ENCODE results near the gene C1QTNF6. TPM values are rescaled to one million over a fixed set of nuclear protein-coding genes. Genes with fewer than 3 reads are reported as not detected.

Gene C1QTNF6
- polyA plus RNA-seq, 1 donor from 2014 or later, result 5.3 TPM

DNA sequence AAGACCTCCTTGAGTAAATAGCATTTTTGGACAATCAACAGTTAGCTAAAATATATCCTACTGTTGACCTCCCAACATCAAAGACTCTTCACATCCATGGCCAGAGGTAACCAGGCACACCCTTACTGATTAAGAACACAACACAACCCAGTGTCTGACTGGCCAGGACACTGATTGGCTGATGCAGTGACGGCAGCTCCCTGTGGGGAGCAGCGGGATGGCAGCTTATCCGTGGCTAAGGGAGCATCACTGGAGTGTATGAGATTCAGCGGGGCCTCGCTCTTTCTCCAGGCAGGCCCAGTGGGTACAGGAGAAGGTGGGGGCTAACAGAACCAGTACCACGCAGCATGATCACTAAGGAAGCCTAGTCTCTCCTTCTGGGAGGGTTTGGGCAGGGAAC is 28.0 kb downstream of the C1QTNF6 start:
- H3K27ac ChIP-seq (ENCODE audit: low read length), result no peak overlapping the region
- no peaks in the 10 kb centered on the region for H3F3A ChIP-seq (ENCODE audit: insufficient read depth, low read length, poor library complexity, severe bottlenecking)
- H3K9me3 ChIP-seq (ENCODE audit: low read length), result no peaks in the 10 kb centered on the region
- H3K4me2 ChIP-seq (ENCODE audit: low read length), result no peak overlapping the region
- H3K27me3 ChIP-seq (ENCODE audit: insufficient read depth, low read depth, low read length), result no peaks in the 10 kb centered on the region
- no peaks in the 10 kb centered on the region for H3K79me2 ChIP-seq (replicated peaks; ENCODE audit: insufficient read depth, low read length)
- H3K9me2 ChIP-seq (ENCODE audit: insufficient read depth, low read length), result no peaks in the 10 kb centered on the region
- H3K4me3 ChIP-seq (ENCODE audit: low read length), result no peak overlapping the region
- no peak overlapping the region for H3K9ac ChIP-seq (ENCODE audit: low read length)
- TF ChIP-seq EZH2 (IDR thresholded peaks at IDR 0.05; ENCODE audit: borderline replicate concordance, insufficient read depth, low read length, poor library complexity, severe bottlenecking) (no peak), EP300 (conservative IDR thresholded peaks at IDR 0.05; ENCODE audit: poor library complexity, severe bottlenecking) (no peak), POLR2AphosphoS5 (IDR thresholded peaks at IDR 0.05) (no peak), TAF1 (IDR thresholded peaks at IDR 0.05; ENCODE audit: low read depth) (no peak), RAD21 (conservative IDR thresholded peaks at IDR 0.05) (no peak), SMC3 (conservative IDR thresholded peaks at IDR 0.05; ENCODE audit: poor library complexity) (no peak), MXI1 (conservative IDR thresholded peaks at IDR 0.05; ENCODE audit: poor library complexity, severe bottlenecking) (no peak)
- TF ChIP-seq, protein P1, sequence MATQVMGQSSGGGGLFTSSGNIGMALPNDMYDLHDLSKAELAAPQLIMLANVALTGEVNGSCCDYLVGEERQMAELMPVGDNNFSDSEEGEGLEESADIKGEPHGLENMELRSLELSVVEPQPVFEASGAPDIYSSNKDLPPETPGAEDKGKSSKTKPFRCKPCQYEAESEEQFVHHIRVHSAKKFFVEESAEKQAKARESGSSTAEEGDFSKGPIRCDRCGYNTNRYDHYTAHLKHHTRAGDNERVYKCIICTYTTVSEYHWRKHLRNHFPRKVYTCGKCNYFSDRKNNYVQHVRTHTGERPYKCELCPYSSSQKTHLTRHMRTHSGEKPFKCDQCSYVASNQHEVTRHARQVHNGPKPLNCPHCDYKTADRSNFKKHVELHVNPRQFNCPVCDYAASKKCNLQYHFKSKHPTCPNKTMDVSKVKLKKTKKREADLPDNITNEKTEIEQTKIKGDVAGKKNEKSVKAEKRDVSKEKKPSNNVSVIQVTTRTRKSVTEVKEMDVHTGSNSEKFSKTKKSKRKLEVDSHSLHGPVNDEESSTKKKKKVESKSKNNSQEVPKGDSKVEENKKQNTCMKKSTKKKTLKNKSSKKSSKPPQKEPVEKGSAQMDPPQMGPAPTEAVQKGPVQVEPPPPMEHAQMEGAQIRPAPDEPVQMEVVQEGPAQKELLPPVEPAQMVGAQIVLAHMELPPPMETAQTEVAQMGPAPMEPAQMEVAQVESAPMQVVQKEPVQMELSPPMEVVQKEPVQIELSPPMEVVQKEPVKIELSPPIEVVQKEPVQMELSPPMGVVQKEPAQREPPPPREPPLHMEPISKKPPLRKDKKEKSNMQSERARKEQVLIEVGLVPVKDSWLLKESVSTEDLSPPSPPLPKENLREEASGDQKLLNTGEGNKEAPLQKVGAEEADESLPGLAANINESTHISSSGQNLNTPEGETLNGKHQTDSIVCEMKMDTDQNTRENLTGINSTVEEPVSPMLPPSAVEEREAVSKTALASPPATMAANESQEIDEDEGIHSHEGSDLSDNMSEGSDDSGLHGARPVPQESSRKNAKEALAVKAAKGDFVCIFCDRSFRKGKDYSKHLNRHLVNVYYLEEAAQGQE (IDR thresholded peaks at IDR 0.05; ENCODE audit: borderline replicate concordance), result no peak
- TF ChIP-seq, protein P2, sequence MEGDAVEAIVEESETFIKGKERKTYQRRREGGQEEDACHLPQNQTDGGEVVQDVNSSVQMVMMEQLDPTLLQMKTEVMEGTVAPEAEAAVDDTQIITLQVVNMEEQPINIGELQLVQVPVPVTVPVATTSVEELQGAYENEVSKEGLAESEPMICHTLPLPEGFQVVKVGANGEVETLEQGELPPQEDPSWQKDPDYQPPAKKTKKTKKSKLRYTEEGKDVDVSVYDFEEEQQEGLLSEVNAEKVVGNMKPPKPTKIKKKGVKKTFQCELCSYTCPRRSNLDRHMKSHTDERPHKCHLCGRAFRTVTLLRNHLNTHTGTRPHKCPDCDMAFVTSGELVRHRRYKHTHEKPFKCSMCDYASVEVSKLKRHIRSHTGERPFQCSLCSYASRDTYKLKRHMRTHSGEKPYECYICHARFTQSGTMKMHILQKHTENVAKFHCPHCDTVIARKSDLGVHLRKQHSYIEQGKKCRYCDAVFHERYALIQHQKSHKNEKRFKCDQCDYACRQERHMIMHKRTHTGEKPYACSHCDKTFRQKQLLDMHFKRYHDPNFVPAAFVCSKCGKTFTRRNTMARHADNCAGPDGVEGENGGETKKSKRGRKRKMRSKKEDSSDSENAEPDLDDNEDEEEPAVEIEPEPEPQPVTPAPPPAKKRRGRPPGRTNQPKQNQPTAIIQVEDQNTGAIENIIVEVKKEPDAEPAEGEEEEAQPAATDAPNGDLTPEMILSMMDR (IDR thresholded peaks at IDR 0.05; ENCODE audit: poor library complexity, severe bottlenecking), result no peak
- no peaks in the 10 kb centered on the region for H3K36me3 ChIP-seq (ENCODE audit: insufficient read depth, low read length)
- no peaks in the 10 kb centered on the region for H4K20me1 ChIP-seq (ENCODE audit: insufficient read depth)
- H2AFZ ChIP-seq (ENCODE audit: low read depth, low read length), result no peak overlapping the region

DNA sequence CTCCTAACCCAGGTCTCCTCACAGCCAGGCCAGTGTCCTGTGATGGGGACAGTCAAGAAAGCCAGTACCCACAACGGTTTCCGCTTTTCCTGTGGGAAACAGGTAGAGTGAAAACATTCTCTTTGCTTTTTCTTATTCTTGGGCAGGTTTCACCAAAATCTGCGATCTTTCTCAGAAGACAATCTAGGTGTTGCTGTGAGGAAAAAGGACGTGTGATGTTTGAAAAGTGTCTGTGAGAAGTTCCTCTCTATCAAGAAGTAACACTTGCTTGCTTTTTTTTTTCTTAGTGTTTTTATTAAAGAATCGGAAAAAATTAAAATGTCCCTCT is 29.1 kb downstream of the C1QTNF6 start:
- Histone ChIP-seq H3K9me3 (ENCODE audit: low read length) (no peaks in the 10 kb centered on the region), H3K27me3 (ENCODE audit: insufficient read depth, low read depth, low read length) (no peaks in the 10 kb centered on the region), H3K36me3 (ENCODE audit: insufficient read depth, low read length) (no peaks in the 10 kb centered on the region), H2AFZ (ENCODE audit: low read depth, low read length) (no peak overlapping the region), H3K4me2 (ENCODE audit: low read length) (no peak overlapping the region), H3K9me2 (ENCODE audit: insufficient read depth, low read length) (no peaks in the 10 kb centered on the region), H3K4me3 (ENCODE audit: low read length) (no peak overlapping the region), H3K9ac (ENCODE audit: low read length) (no peak overlapping the region), H3K79me2 (replicated peaks; ENCODE audit: insufficient read depth, low read length) (no peaks in the 10 kb centered on the region), H4K20me1 (ENCODE audit: insufficient read depth) (no peaks in the 10 kb centered on the region), H3F3A (ENCODE audit: insufficient read depth, low read length, poor library complexity, severe bottlenecking) (no peaks in the 10 kb centered on the region), H3K27ac (ENCODE audit: low read length) (no peak overlapping the region)
- TF ChIP-seq RAD21 (conservative IDR thresholded peaks at IDR 0.05) (no peak), TAF1 (IDR thresholded peaks at IDR 0.05; ENCODE audit: low read depth) (no peak), POLR2AphosphoS5 (IDR thresholded peaks at IDR 0.05) (no peak), SMC3 (conservative IDR thresholded peaks at IDR 0.05; ENCODE audit: poor library complexity) (no peak), EP300 (conservative IDR thresholded peaks at IDR 0.05; ENCODE audit: poor library complexity, severe bottlenecking) (no peak), EZH2 (IDR thresholded peaks at IDR 0.05; ENCODE audit: borderline replicate concordance, insufficient read depth, low read length, poor library complexity, severe bottlenecking) (no peak), MXI1 (conservative IDR thresholded peaks at IDR 0.05; ENCODE audit: poor library complexity, severe bottlenecking) (no peak)
- TF ChIP-seq, protein P1 (IDR thresholded peaks at IDR 0.05; ENCODE audit: borderline replicate concordance), result no peak
- TF ChIP-seq, protein P2 (IDR thresholded peaks at IDR 0.05; ENCODE audit: poor library complexity, severe bottlenecking), result no peak

Data from neural cell (in vitro differentiated cells).